Kidney capillary endothelial cell (primary cell): ENCODE measurements around the gene PTPRM.

Experiments
- DNase-seq: peaks from one replicate; pipeline ENCODE4 v3.0.0-alpha.2; 2018; ENCODE audit warnings: low spot score

Gene PTPRM

DNA sequence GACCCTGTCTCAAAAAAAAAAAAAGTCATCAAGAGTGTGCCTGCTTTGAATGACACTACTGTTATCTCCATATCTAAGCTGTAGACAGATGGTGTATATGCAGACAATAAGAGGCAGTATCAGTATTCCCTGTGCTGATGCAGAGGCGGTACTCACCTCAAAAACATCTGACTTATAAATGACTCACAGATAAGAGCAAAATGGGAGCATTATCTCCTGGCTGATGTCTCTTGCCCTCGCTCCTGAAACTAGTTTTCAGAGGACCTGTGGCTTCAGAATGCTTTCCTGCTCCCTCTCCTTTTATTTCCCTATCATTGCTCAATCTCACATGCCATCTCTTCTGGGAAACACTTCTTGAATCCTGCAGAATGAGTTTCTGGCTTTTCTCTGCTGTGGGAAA lies 289.6 kb downstream of the PTPRM start:
- DNase-seq: no peak

- no peak for DNase-seq
Observed at GRCh38 chr18:7857562-7857961, 290.4 kb downstream of the PTPRM start.

- DNase-seq: no peak
Observed at GRCh38 chr18:7859122-7859521, 292.0 kb downstream of the PTPRM start.

GRCh38 chr18:7870266-7870665 lies 303.1 kb downstream of the PTPRM start:
- DNase-seq: no peak

DNA sequence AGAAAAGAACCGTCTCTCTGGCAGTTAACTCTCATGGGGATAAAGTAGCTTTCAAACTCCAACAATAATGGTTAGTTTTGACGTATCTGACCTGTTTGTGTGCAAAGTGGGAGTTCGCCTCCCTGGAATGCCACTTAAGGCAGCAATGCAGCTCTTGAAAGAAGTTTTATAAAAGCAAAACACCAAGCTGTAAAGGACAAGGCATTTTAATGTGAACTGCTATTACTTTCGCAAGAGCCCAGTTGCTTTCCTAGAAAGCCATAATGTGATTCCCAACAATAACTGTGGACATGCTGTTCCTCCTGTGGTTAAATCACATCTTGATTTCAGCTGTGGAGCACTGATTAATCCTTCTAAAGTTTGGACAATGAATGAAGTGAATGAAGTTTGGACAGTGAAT lies 303.7 kb downstream of the PTPRM start:
- no peak for DNase-seq

GRCh38 chr18:7871560-7872456 lies 304.7 kb downstream of the PTPRM start:
- DNase-seq: no peak

- peak; percentile 13 for DNase-seq
Observed at GRCh38 chr18:7872569-7872968, 305.5 kb downstream of the PTPRM start.

DNA sequence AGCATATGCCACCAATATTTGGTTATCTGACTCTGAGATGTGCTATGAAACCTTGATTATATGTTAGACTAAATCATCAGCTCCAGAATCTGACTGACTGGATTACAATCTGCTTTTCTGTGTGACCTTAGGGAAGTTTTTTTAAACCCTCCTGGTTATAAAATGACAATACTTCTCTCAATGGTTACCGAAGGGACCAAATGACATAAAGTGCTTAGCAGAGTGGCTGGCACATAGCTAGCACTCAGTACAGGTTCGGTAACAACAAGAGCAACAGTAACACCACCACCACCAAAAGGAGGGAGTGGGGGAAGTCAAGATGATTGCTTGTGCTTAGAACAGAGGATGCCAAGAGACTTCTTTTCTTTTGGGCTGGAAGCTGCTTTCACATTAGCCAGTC lies 306.2 kb downstream of the PTPRM start:
- DNase-seq: no peak

GRCh38 chr18:7876354-7877104 lies 309.4 kb downstream of the PTPRM start:
- DNase-seq: no peak

DNA sequence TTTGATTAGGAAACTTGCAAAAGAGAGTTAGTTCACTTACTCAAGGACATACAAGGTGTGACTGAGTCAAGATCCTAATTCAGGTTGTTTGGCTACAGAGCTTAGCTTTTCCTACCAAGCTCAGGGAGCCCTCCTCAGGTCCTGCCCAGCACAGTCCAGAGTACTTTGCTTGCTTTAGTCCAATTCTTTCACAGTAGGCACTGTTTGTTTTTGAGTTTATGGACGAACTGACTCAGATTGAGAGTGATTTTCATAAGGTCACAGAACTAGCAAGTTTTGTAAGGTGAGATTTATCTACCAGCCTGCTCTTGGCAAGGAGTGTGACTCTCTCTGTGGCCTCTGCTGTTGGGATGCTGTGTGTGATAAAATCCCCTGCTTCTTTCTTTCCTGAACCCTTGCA lies 310.5 kb downstream of the PTPRM start:
- no peak for DNase-seq

DNA sequence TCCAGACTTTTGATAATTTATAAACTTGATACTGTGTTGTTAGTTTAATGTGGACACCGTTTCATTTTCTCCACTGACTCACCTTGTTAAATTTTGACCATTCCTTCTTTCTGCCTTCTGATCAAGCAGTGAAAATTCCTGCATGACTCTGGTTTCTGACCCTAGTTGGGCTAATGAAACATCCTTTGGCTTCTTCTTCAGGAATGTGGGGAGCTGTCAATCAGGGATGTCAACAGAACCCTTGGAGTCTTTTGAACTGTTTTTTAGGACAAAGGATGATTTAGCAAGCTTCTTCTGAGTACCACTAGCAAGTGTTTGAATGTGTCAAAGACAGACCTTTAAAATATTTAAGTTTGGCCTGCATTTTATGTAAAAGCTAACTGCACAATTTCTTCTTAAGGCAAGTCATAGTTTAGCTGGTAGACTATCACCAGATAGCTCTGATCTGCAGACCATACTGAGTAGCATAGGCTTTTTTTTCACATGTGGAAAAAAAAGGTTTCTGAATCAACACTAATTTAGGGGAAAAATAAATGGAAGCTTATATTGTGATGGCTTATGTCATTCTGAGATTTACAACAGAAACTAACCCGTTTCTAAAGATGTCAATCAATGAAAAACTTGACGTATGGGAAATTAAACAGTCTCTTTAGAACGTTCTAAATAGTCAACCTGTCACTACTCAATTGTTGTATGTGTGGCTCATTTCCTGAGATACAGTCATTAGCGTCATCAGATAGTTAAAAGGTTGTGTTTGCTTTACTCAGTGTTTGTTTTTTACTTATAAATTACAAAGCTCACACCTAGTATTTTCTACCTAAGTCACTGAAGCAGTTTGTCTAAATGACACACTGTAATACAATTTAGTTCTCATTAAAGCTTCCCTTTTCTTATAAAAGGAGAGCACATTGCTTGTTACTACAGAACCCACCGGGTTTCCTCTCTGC lies 311.4 kb downstream of the PTPRM start:
- DNase-seq: peak; percentile 54

- no peak for DNase-seq
Observed at GRCh38 chr18:7879717-7880116, 312.6 kb downstream of the PTPRM start.

DNA sequence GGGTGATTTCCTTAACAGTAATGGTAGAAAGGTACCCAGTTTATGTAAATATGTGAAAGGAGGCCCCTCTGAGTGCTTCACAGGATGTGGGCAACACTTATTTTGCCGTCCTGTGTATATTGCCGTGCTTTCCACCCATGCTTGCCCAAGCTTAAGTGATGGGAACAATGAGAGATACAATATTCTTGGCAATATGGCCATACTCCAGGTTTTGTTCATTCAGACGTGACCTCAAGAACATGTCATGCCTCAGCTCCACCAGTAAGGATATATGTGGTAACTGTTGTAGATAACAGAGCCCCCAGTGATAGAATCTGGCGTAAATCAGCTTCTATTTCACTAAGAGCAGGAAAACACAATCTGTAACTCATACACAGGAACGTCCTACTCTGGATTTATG lies 318.7 kb downstream of the PTPRM start:
- DNase-seq: no peak

GRCh38 chr18:7886436-7886835 lies 319.3 kb downstream of the PTPRM start:
- DNase-seq: no peak

DNA sequence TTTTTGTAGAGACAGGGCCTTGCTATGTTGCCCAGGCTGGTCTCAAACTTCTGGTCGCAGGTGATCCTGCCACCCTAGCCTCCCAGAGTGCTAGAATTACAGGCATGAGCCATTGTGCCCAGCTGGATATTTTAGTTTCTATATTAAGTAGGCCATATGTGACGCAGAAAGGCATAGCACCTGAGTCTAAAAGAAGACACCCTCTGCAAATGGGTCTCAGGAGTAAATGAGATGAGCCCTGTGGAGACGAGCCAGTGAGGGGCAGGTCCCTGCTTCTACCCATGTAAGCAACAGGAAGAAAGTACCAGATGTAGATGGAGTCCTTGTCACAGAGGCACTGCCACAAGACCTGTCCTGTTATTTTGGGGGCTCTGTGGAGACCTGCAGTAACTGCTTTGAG lies 322.4 kb downstream of the PTPRM start:
- DNase-seq: no peak

DNA sequence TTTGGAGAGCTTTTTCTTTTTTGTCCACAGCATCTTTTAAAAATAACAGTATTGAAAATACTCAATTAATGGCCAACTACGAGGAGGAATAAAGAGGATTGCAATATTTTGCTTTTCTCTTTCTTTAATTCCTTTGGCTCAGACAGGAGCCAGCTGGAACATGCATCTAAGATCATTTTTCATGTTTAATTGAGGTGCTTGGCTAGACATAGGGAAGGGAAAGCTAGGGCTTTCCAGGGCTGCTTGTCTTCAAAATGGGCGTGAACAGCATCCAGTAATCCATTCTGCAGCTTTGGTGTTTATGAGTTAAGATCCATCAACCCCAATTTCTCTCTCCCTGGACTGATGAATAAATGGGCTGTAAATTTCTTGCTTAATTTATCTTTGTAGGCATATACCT lies 323.0 kb downstream of the PTPRM start:
- no peak for DNase-seq

DNA sequence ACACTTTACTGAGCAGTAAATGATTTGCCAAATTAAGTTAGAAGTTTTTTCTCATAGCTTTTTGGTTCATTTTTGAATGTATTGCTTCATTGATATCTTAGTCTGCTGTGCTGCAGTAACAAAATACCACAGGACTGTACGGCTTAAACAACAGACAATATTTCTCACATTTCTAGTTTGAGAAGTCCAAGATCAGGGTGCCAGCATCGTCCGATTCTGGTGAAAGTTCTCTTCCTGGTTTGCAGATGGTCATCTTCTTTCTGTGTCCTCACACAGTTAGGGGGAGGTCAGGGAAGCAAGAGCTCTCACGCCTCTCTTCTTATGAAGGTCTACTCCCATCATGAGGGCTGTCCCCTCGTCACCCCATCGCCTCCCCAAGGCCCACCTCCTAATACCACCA lies 325.4 kb downstream of the PTPRM start:
- no peak for DNase-seq

DNA sequence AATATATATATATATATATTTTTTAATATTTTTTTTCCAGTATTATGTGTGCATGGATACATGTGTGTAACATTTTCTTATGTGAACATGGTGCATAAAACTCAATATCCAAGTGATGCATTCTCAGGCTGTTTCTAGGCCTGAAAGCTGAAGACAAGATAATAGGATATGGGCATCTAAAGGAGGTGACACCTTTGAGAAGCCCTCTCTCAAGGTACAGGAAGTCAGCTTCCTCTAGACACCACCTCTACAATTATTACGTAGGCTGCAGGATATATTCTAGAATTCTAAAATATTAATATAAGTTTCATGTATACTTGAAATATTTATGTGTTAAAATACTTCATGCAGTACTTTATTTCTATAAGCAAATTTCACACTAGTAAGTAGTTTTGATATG lies 327.5 kb downstream of the PTPRM start:
- DNase-seq: no peak

- no peak for DNase-seq
Observed at GRCh38 chr18:7895346-7895745, 328.2 kb downstream of the PTPRM start.

DNA sequence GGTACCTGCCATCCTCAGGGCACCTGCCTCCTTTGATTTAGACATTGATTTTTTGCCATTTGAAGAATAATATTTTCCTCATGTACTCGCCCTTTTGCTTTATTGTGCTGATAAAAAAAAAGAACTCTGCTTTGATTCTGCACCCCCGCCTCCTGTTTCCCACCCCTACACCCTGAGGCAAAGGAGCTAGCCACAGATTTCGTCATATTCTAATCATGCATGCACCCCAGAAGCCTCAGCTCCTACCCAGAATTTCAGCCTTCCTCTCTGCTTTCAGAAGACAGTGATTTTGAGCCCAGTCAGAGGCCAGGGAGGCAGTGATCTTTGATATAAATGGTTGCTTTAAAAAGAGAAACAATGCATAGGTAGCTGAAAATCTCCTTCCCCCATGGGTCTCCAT lies 329.0 kb downstream of the PTPRM start:
- no peak for DNase-seq

GRCh38 chr18:7896805-7897518 lies 329.8 kb downstream of the PTPRM start:
- DNase-seq: no peak

DNA sequence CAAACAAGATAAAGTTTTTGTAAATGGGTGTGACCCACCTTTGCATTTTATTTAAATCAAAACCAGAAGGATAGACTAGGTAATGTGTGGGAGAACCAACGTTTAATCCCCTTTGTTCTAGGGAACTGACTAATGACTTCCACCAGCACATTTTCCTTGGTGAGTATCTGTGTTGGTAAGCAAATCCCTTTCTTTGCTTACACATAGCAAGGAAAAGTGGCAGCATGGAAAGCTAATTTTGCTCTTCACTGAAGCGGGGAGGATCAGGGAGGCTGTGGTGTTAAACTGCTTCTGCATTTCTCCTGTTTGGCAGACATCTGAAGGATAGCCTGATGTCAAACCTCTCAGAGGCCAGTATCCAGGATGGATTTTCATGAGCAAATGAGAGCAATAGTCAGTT lies 331.1 kb downstream of the PTPRM start:
- no peak for DNase-seq
